ENCODE measurements around the gene CRY2. TPM values are rescaled to one million over a fixed set of nuclear protein-coding genes. Genes with fewer than 3 reads are reported as not detected.
A peak's percentile ranks its signal among the peaks of the same experiment; 100 is the strongest.
"Not testable (repeated sequence)": the region's sequence is repeated elsewhere in the genome, so short reads cannot be mapped to it uniquely, and the experiment has no call there.

The CRY2 gene
- total and polyA plus RNA-seq, 10 donors = 5.6 to 39.2 (median 32.6) TPM

GRCh38 chr11:45806072-45806933, 41.0 kb upstream of the CRY2 start:
- Histone ChIP-seq H3K9me3 (no peaks in the 10 kb centered on the region), H3K36me3 (peaks cover 0 to 43% (median 13%) of the 10 kb centered on the region in 6 donors), H3K4me1 (peaks cover 26 to 62% (median 54%) of the 10 kb centered on the region in 6 donors), H3K4me3 (peak overlapping the region; percentile 68 to 90 (median 80)), H3K27me3 (replicated peaks in 1 of 7) (no peaks in the 10 kb centered on the region), H3K27ac (peak overlapping the region in 1 of 8 donors; percentile 91)
- no peak for DNase-seq
- 88 to 92% (median 89%) methylated on average over 20 of the region's 20 CpGs for WGBS, 5 donors
- no peak for TF ChIP-seq POLR2AphosphoS5 (IDR thresholded peaks at IDR 0.05)
- TF ChIP-seq CTCF (IDR thresholded peaks at IDR 0.05 in 8 of 11, conservative IDR thresholded peaks at IDR 0.05 in 3 of 11) = no peak
- no peak for TF ChIP-seq POLR2A (IDR thresholded peaks at IDR 0.05)
- intact Hi-C loops (cut with DNase I; ENCODE audit: low total_unique reads) = no loop called here

GRCh38 chr11:45806937-45807791, 40.1 kb upstream of the CRY2 start:
- H3K4me3 ChIP-seq = peak overlapping the region in 3 of 8 donors; percentile 6 to 90 (median 74)
- TF ChIP-seq CTCF (IDR thresholded peaks at IDR 0.05 in 8 of 11, conservative IDR thresholded peaks at IDR 0.05 in 3 of 11) (no peak), POLR2AphosphoS5 (IDR thresholded peaks at IDR 0.05) (no peak), POLR2A (IDR thresholded peaks at IDR 0.05) (no peak)
- peaks cover 26 to 62% (median 53%) of the 10 kb centered on the region in 6 donors for H3K4me1 ChIP-seq
- H3K9me3 ChIP-seq = no peaks in the 10 kb centered on the region
- peak overlapping the region in 1 of 8 donors; percentile 2 for H3K27ac ChIP-seq
- no peaks in the 10 kb centered on the region for H3K27me3 ChIP-seq (replicated peaks in 1 of 7)
- H3K36me3 ChIP-seq = peaks cover 0 to 51% (median 20%) of the 10 kb centered on the region in 6 donors
- no peak for DNase-seq
- 71 to 86% (median 79%) methylated on average over 7 of the region's 7 CpGs for WGBS, 5 donors
- intact Hi-C loops (cut with DNase I; ENCODE audit: low total_unique reads) = no loop called here

GRCh38 chr11:45807792-45808238, 39.5 kb upstream of the CRY2 start:
- TF ChIP-seq POLR2A (IDR thresholded peaks at IDR 0.05) (no peak), POLR2AphosphoS5 (IDR thresholded peaks at IDR 0.05) (no peak), CTCF (IDR thresholded peaks at IDR 0.05 in 8 of 11, conservative IDR thresholded peaks at IDR 0.05 in 3 of 11) (no peak)
- intact Hi-C loops (cut with DNase I; ENCODE audit: low total_unique reads) = no loop called here
- peaks cover 0 to 58% (median 22%) of the 10 kb centered on the region in 6 donors for H3K36me3 ChIP-seq
- H3K4me1 ChIP-seq = peaks cover 26 to 62% (median 52%) of the 10 kb centered on the region in 6 donors
- 86 to 100% (median 89%) methylated on average over 4 of the region's 4 CpGs for WGBS, 5 donors
- H3K9me3 ChIP-seq = no peaks in the 10 kb centered on the region
- H3K27ac ChIP-seq = no peak overlapping the region
- no peaks in the 10 kb centered on the region for H3K27me3 ChIP-seq (replicated peaks in 1 of 7)
- H3K4me3 ChIP-seq = peak overlapping the region in 2 of 8 donors; percentile 74 to 90
- DNase-seq = no peak

GRCh38 chr11:45808427-45808826, 38.8 kb upstream of the CRY2 start:
- DNase-seq; H3K9me3 ChIP-seq; H3K4me3 ChIP-seq; H3K27me3 ChIP-seq (replicated peaks in 1 of 7); H3K27ac ChIP-seq; intact Hi-C loops (cut with DNase I; ENCODE audit: low total_unique reads): not testable (repeated sequence)
- 95 to 98% (median 97%) methylated on average over 6 of the region's 6 CpGs for WGBS, 5 donors
- Histone ChIP-seq H3K36me3 (peaks cover 0 to 59% (median 22%) of the 10 kb centered on the region in 6 donors), H3K4me1 (peaks cover 26 to 62% (median 52%) of the 10 kb centered on the region in 6 donors)

Measured in spleen (tissue), 11 donors.